ENCODE measurements around the gene B3GNT2.

GRCh38 chr2:62186156-62186905 is 9.6 kb upstream of the B3GNT2 start:
- TF ChIP-seq CTCF (IDR thresholded peaks at IDR 0.05): no peak
- TF ChIP-seq EP300 (IDR thresholded peaks at IDR 0.05): peak in 1 of 2 donors; percentile 73
